GM13976 (cell line): Measurements from ENCODE around the gene NOC2L.

Experiments
- DNase-seq: peaks from one replicate; pipeline ENCODE4 v3.0.0; 2012; ENCODE audit warnings: low spot score
- in situ Hi-C: fragments of 300-500 bp; cut with MboI; formaldehyde crosslinking; loops from one replicate; pipeline ENCODE4 v1.12.0; 2022; ENCODE audit warnings: low sequenced_read_pairs, mixed read lengths, inconsistent platforms; ENCODE audit not compliant: unreplicated experiment
- TF ChIP-seq, protein P1 (sequence below): IDR thresholded peaks from 2 replicates; pipeline ENCODE4 v1.5.1; 2012; ENCODE audit warnings: borderline replicate concordance, mild to moderate bottlenecking; ENCODE audit not compliant: insufficient read depth; ENCODE audit errors: extremely low read depth, missing control alignments, control extremely low read depth

NOC2L gene

DNA sequence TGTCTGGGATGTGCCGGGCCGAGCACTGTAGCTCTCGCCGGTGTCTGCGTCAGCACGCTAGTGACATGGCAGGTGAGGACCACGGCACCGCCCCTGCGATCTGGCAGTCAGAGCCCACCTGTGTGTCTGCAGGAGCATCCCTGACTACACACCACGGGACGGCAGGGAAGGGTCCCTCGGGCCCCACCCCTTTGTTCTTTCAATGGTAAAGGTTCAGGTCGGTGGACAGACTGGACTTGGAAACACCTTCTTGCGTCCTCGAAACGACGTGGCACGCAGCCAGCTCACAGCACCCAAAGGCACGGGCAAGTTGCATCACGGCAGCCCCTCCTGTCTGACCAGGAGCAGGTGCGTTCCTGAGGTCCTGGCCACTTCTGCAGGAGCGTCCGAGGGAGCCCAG, 39.0 kb downstream of the NOC2L start:
- TF ChIP-seq, protein P1, sequence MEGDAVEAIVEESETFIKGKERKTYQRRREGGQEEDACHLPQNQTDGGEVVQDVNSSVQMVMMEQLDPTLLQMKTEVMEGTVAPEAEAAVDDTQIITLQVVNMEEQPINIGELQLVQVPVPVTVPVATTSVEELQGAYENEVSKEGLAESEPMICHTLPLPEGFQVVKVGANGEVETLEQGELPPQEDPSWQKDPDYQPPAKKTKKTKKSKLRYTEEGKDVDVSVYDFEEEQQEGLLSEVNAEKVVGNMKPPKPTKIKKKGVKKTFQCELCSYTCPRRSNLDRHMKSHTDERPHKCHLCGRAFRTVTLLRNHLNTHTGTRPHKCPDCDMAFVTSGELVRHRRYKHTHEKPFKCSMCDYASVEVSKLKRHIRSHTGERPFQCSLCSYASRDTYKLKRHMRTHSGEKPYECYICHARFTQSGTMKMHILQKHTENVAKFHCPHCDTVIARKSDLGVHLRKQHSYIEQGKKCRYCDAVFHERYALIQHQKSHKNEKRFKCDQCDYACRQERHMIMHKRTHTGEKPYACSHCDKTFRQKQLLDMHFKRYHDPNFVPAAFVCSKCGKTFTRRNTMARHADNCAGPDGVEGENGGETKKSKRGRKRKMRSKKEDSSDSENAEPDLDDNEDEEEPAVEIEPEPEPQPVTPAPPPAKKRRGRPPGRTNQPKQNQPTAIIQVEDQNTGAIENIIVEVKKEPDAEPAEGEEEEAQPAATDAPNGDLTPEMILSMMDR: no peak
- in situ Hi-C loops: no loop called here
- no peak for DNase-seq

DNA sequence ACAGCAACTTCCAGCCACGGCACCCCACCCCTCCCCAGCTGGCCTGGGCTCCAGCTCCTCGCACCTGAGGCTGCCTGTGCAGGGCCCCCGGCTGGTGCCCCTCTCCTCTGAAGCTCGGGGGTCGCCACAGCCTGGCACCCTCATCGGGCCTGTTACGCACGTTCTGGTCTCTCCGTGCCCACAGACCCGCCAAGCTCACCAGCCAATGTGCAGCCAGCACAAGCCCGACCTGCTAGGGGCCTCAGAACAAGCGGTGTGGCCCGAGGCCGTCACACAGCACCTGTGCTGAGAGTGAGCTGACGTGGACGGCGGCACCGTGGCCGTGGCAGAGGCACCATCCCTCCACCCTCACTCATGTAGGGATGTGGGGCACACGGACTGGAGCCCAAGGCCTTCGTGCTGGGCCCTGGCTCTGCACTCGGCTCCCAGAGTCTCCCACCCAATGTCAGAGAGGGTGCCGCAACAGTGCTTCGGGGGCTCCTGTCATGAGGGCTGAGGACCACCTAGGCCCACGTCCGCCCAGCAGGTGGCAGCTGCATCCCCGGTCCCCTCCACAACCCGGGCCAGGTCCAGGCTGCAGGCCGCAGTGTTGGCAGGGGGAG, 39.7 kb downstream of the NOC2L start:
- in situ Hi-C loops: no loop called here
- TF ChIP-seq, protein P1: no peak
- no peak for DNase-seq

DNA sequence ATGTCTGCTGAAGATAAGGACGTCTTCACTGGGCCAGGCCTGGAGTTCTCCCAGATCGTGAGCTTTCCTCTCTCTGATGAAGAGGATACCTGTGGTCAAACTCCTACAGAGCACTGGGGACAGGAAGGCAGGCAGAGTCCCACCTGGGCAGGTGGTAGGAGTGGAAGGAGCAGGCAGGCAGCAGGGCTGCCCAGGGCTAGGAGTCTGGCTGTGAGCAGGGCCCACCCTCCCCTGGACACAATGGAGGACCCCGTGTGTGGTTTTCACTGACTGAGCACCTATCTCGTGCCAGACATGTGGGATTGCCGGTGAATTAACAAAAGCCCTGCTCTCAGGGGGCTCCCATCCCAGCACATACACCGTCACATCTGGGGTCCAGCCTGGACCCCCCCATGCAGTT, 40.2 kb downstream of the NOC2L start:
- TF ChIP-seq, protein P1: no peak
- in situ Hi-C loops: no loop called here
- no peak for DNase-seq

DNA sequence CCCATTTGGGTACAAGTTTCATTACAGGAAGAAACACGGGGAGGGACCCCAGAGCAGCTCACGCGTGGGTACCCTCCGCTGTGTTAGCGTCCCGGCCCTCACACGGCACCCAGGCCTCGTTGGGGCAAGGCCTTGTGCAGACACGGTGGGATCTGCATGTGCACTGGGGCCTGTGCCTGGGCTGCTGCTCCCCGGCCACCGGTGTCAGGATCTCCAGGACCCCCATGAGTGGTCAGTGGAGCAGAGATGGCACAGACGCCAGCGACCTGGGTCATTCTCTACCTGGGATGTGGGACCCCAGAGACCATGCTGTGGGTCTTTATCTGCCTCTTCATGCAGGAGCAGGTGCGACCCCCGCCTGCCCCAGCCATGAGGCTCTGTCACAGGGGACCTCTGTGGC, 40.7 kb downstream of the NOC2L start:
- in situ Hi-C loops: no loop called here
- TF ChIP-seq, protein P1: no peak
- DNase-seq: no peak

DNA sequence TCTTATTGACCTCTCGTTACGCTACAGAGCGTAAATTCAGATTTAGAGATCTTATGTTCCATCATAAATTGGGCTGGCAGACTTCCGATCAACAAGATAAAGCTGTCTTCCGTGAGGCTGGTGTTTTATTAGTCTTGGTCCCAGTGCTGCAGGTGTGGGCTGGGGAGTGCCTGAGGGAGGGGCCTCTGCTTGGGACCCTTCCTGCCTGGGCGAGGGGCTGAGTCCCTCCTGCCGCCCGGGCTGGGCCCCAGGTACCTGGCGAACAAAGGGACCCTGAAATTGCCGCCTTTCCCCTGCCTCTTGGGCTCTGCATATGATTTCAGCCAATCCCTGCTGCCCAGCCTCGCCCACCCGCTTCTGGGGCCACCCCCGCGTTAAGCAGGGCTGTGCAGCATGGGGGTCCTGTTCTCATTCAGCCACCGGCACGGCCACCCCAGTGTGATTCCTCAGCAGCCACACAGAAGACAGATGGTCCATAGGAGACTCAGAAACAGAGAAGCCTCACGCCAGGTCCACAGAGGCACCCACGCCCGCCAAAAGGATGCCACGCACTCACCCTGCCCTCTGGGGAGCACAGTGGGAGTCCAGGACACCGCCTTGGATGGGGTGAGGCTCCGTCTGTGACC, 41.5 kb downstream of the NOC2L start:
- TF ChIP-seq, protein P1: no peak
- no peak for DNase-seq
- in situ Hi-C loops: no loop called here

DNA sequence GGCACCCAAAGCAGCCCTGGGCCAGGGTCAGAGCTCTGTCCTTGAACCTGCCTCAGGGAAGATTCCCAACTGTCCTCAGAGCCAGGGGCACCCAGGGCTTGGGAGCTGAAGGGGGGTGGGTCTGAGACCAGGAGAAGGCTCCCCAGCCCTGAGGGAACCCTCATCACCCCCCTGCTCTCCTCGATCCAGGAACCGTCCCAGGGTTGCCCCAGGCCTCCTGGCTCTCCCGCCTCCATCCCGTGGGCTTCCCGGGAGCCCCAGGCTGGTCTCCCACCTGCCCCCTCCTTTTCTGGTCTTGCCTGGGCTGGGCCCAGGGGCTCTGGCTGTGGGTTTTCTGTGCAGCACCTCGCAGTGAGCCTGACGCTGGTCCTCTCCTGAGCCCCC, 42.0 kb downstream of the NOC2L start:
- no peak for DNase-seq
- TF ChIP-seq, protein P1: no peak
- in situ Hi-C loops: no loop called here
